ENCODE results near the gene CSPG4.
"Not testable (repeated sequence)": the region's sequence is repeated elsewhere in the genome, so short reads cannot be mapped to it uniquely, and the experiment has no call there.

Gene CSPG4, protein sequence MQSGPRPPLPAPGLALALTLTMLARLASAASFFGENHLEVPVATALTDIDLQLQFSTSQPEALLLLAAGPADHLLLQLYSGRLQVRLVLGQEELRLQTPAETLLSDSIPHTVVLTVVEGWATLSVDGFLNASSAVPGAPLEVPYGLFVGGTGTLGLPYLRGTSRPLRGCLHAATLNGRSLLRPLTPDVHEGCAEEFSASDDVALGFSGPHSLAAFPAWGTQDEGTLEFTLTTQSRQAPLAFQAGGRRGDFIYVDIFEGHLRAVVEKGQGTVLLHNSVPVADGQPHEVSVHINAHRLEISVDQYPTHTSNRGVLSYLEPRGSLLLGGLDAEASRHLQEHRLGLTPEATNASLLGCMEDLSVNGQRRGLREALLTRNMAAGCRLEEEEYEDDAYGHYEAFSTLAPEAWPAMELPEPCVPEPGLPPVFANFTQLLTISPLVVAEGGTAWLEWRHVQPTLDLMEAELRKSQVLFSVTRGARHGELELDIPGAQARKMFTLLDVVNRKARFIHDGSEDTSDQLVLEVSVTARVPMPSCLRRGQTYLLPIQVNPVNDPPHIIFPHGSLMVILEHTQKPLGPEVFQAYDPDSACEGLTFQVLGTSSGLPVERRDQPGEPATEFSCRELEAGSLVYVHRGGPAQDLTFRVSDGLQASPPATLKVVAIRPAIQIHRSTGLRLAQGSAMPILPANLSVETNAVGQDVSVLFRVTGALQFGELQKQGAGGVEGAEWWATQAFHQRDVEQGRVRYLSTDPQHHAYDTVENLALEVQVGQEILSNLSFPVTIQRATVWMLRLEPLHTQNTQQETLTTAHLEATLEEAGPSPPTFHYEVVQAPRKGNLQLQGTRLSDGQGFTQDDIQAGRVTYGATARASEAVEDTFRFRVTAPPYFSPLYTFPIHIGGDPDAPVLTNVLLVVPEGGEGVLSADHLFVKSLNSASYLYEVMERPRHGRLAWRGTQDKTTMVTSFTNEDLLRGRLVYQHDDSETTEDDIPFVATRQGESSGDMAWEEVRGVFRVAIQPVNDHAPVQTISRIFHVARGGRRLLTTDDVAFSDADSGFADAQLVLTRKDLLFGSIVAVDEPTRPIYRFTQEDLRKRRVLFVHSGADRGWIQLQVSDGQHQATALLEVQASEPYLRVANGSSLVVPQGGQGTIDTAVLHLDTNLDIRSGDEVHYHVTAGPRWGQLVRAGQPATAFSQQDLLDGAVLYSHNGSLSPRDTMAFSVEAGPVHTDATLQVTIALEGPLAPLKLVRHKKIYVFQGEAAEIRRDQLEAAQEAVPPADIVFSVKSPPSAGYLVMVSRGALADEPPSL (N-terminal part only)

DNA sequence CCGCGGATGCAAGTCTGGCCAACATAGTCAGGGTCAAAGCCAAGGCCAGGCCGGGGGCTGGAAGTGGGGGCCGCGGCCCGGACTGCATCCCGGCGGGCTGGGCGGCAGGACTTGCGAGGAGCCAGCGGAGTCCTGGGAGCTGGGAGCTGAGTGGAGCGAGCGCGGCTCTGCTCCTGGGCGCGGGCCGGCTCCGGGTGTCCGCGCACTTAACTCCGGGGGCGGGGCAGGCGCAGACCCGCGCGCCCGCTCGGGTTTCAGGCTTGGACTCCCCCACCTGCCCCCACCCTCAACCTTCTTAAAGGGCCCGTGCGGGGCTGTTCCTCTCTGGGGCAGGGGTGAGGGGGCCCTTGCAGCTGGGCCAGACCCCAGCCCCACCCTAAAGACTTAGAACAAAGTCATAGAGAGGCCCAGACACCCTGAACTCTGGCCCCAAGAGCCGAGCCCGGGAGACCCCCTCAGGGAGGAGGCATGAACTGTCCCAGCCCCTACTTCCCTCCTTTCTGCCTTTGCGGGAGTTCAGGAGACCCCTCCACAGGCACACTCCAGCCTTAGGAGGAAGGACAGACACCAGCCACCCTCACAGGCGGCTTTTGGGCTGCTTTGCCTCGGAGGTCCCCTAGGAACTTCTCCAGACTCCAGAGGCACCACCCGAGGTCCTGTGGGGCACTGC is at the start of gene CSPG4:
CSPG4 (minus strand) TSS at position 181 of the 670 bp plus-strand sequence; CDS start at position 88, 93 bp downstream.
- DNase-seq (ENCODE audit: low read depth) = no peak

DNA sequence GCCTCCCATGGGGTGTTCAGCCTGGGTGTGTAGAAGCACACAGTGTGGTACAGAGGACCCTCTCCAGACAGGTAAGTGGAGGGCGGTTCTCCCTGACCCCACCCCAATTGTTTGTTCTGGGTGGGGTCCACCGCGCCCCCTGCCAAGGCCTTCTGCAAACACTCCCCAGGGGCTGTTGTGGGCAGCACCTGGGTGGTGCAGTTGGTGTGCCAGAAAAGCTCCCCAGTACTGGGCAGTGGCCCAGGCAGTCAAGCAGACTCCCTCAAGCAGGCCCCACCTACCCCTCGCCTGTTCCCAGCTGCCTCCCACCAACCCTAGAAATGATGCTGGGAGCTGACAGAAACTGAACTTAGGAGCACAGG is 49.7 kb upstream of the CSPG4 start:
- DNase-seq (ENCODE audit: low read depth) = not testable (repeated sequence)

DNA sequence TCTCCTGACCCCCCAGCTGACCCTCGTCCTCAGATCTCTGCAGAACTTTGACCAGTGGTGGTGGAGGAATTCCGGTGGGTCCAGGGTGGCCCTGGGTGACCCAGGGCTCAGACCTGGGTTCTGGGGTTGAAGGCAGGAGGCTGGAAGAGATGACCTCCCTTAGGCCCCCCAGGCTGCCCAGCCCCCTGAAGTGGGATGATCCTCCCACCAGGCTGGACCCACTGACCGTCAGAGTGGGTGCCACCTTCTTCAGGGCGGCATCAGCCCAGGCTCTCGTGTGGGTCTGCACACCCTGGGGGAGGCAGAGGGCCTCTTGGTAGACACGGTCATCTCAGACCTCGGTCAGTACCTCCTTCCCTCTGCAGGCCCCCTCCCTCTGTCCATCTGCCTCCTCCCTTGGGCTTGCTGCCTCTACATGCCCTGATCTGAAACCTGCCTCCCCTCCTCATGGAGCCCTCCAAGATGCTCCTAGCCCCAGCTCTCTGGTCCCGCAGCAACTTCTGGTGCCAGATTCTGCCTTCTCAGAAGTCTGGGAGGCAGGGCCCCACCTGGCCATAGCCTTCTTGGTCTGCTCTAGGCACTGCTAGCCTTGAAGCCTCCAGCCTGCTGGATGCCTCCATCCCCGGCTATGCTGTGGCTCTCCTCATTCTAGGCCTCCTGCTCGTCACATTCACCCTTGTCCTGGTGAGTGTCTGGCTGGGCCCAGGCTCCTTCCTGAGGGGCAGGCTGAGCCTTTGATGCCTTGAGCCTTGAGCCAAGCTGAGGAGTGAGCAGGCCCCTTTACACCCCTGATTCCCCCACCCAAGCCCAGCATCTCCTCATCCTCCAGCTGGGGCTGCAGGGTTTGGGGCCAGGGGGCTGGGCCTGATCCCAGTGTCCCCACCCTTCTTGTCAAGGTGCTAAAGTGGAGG is 49.1 kb upstream of the CSPG4 start:
- no peak for DNase-seq (ENCODE audit: low read depth)

DNA sequence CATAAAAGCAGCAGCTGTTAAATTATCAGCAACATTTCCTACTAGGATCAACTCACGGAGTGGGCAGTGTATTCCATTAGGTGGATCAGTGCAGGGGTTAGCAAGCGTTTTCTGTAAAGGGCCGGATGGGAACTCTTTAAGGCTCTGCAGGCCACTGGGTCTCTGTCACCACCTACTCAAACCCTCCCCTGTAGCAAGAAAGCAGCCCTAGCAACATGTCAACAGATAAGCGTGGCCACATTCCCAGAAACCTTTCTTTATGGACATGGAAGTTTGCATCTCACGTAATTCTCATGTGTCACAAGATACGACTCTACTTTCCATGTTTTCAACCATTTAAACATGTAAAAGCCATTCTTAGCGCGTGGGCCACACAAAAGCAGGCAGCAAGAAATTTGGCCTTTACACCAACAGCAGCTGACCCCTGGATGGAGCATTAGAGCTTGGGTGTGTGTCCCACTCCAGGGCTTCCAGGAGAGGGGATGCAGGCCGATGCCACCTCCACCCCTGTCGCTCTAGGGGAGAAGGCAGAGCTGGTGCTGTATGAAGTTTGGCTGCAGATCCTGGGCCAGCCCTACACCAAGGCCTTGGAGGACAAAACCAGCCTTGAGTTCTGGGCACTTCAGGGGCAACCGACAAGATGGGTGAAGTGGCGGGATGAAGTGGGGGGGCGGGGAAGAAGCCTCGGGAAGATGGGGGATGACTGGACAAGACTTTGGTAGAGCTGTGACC is 48.2 kb upstream of the CSPG4 start:
- no peak for DNase-seq (ENCODE audit: low read depth)

DNA sequence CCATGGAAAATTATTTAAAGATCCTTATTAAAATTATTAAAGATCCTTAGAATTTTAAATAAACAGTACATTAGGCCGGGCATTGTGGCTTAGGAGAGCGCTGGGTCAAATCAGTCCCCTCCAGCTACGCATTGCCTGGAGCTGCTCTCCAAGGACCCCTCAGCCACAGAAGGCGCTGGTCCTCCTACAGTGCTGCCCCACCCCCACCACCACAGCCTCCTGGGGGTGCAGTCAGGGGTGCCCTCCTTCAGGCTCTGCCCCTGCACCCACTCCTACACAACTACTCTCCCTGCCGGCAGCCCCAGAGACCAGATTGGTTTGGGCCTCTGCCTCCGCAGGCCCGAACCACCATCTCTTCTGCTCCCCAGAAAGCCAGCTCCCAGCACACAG is 47.5 kb upstream of the CSPG4 start:
- not testable (repeated sequence) for DNase-seq (ENCODE audit: low read depth)

DNA sequence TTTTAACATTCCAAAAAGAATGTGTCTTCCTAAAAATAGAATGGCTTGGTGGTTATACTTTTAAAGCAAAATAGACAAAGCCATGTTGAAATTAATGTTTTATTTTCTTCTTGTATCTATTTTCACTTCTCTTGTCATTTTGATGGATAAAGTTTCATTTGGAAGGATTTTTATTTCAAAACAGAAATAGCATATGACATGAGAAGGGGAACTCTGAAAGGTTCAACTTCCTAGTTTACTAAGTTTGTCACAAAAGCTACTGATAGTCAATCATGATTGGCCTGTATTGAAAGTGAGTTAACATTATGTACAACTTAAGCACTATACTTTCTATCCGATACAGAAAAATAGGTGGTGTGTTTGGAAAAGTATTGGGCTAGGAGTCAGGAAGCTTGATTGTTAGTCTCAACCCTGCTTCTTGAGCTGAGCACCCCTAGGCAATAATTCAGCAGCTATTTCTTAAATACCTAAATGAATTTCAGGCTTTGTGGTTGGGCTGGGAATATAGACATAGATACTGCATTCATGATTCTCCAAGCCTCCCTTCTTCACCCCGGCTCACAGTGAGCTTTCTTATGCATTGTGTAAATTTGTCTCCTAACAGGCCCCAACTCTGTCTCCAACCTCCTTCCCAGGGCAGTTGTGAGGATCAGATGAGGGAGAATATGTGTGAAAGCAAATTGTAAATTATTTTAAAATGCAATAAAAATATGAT is 46.9 kb upstream of the CSPG4 start:
- no peak for DNase-seq (ENCODE audit: low read depth)

DNA sequence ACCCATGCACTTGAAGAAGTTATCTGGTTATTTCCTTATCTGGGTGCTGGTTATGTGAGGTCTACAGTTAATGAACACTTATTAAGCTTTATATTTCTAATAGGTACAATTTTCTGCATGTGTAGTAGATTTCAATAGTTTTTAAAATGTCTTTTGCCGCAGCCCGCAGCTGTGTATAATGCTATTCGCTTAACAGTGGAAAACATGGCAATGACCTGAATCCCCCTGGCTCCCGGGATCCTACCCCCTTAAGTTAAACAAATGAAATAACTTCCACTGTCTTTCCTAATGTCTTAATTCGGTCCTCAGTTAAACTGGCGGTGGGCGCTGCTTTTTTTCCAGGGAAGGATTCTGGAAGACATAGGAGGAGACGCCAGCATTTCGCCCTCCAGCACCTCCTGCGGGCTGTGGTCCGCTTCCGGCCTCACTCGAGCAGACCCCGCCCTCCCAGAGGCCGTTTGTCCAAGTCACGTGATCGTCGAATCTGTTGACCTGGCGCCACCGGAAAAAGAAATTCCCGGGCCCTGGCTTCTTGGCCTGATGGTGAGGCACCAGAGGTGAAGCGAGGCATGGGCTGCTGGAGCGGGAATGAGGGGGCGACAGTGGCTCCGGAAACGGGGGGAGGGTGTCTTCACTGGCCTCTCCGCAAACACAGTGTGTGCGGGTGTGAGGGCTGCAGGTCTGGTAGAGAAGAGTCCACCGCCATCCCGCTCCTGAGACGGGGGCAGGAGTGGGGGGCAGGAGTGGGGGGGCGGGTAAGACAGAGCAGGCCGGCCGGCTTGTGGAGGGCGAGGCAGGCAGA is 45.6 kb upstream of the CSPG4 start:
- peak; percentile 41 for DNase-seq (ENCODE audit: low read depth)

DNA sequence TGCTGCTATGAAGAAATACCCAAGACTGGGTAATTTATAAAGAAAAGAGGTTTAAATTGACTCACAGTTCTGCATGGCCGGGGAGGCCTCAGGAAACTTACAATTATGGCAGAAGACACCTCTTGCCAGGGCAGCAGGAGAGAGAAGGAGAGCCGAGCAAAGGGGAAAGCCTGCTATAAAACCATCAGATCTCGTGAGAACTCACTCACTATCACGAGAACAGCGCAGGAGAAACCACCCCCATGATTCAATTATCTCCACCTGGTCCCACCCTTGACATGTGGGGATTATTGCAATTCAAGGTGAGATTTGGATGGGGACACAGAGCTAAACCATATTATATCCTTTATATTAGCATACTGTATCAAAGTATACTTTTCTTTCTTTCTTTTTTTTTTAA is 42.2 kb upstream of the CSPG4 start:
- not testable (repeated sequence) for DNase-seq (ENCODE audit: low read depth)

DNA sequence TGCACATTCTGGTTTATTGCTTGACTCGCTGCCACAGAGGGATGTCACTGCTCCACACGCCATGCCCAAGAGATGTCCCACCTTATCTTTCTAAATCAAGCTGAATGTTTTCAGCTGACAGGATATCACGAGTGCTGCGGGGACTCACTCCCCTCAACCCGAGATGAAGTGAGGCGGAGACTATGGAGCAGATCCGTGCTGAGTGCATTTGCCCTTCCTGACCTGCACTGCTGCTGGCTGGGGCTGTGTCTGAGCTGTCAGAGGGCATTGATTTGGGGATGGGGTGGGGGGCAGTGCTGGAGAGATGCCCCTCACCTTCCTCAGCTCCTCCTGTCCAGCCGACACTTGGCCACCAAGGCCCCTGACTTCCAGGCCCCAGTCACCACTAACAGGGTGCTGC is 40.5 kb upstream of the CSPG4 start:
- no peak for DNase-seq (ENCODE audit: low read depth)

DNA sequence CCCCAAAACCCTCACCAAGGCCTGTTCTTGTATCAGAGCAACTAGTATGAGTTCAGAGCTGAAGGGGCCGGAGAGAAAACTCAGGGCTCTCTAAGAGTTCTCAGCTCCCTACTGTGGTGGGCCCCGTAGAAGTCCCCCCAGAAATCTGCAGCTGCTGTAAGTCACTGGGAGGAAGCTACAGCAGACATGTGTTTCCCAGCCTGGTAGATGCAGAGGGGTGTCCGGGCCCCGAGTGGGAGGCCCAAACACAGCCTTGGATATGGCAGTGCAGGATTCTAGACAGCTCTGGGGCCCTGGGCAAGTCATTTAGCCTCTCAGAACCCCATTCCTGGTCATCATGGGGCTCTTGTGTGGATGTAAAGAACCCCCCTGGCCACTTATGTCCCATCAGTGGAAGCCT is 39.2 kb upstream of the CSPG4 start:
- no peak for DNase-seq (ENCODE audit: low read depth)

DNA sequence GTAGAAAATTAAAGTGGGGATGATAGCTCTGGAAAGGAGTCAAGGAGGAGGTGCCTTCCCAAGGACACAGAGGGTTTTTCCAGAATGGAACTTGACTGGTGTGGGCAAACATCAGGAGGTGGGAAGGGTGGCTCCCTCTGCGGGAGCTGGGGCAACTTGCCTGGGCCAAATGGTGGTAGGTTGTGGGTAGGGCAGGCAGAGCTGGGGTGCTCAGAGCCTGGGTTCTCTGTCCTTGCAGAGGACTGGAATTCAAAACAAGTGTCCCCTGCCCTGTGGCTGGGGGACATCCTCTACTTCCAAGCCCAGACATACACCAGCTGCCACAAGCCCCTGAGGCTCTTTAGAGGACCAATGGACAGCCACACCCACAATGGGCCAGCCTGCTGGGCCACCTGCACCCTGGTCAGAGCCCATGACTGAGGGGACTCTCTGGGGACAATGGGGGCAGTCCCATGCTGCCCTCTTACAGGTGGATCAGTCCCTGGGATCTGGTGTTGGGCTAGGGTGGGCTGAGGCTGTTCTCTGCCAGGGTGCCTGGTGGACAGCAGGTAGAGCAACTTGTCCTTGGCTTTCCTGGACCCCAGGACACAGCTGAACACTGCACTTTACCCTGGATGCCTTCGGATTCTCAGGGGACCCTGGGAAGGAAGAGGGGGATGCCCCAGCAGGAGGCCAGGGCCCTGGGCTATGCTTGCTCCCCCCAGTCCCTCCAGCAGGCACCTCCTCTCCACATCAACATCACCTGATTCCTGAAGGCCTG is 38.6 kb upstream of the CSPG4 start:
- no peak for DNase-seq (ENCODE audit: low read depth)

DNA sequence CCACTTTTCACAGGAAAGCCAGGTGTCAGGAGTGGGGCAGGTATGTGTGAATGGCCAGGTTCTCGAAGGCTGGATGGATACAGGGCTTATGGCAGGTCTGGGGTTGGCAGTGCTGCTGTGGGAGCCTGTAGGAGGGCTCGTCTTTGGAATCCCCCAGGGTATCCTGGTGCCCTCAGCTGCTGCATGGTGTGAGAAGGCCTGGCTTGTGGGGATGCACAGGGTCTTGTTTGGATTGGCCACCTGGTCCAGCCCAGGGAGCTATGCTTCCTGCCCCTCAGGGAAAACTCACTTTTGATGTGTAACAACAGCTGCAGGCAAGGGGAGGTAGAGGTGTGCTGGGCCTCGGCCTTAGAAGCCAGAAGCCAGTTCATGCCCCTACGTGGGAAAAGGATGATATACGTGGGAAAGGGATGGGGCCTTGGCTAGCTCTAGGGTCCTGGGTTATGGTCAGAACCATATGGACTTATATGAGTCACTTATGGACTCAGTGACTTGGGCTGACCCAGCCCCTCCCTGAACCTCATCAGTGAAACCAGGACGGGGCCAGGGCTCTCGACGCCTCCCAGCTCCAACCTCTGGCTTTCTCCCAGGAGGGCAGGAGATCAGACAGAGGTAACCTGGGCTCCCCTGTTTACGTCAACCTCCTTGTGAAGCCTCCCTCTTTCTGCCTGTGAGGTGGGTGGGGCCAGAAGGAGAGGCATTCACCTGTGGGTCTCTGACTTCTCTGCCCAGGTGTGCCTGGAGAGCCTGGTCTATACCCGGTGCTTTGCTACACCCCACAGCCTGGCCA is 37.8 kb upstream of the CSPG4 start:
- DNase-seq (ENCODE audit: low read depth) = no peak

DNA sequence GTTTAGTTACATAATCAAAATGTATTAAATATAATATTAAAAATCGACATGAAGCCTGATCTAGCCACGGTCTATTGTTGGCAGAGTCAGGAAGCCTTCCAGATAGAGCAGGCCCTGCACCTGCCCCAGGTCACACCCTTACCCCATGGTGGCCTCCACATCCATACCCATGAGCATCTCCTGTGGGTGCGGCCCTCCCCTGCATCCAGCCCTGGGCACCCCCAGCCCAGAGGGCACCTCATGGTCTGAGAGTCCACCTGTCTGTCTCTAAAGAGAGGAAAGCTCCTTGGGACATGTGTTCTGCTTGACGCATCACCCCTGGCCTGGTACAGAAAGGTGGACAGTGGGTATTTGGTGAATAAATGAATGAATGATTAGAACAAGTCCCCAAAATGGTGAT is 37.2 kb upstream of the CSPG4 start:
- DNase-seq (ENCODE audit: low read depth) = no peak

DNA sequence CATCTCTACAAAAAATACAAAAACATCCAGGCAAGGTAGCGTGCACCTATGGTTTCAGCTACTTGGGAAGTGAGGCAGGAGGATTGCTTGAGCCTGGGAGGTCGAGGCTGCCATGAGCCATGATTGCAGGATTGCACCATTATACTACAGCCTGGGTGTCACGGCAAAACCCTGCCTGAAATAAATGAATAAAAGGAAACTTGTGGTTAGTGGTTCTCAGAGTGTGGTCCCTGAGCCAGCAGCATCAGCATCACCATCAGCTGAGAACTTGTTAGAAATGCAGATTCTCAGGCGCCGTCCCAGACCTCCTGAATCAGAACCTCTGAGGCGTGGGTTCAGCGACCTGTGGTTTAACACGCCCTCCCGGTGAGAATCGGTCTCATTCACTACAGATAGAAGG is 36.2 kb upstream of the CSPG4 start:
- DNase-seq (ENCODE audit: low read depth) = not testable (repeated sequence)

DNA sequence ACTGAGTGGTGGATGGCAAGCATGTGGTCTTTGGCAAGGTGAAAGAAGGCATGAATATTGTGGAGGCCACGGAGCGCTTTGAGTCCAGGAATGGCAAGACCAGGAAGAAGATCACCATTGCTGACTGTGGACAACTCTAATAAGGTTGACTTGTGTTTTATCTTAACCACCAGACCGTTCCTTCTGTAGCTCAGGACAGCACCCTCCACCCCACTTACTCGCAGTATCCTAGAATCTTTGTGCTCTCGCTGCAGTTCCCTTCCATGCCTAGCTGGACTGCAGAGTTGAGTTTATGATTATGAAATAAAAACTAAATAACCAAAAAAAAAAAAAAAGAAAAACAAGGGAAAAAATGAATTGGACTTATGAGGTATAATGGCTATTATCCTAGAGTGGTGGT is 34.5 kb upstream of the CSPG4 start:
- DNase-seq (ENCODE audit: low read depth) = not testable (repeated sequence)

DNA sequence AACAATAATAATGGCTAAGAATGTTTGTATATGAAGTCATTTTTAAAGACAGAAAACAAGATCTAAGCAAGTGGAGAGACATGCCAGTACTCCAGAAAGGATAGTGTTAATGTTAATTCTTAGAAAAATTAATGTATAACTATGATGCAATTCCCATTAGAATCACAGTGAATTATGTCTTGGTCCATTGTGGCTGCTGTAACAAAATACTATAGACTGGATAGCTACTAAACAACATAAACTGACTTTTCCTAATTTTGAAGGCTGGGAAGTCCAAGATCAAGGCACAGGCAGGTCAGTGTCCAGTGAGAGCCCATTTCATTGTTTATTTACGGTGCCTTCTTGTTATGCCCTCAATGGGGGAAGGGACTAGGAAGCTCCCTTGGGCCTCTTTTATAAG is 32.7 kb upstream of the CSPG4 start:
- DNase-seq (ENCODE audit: low read depth) = no peak

DNA sequence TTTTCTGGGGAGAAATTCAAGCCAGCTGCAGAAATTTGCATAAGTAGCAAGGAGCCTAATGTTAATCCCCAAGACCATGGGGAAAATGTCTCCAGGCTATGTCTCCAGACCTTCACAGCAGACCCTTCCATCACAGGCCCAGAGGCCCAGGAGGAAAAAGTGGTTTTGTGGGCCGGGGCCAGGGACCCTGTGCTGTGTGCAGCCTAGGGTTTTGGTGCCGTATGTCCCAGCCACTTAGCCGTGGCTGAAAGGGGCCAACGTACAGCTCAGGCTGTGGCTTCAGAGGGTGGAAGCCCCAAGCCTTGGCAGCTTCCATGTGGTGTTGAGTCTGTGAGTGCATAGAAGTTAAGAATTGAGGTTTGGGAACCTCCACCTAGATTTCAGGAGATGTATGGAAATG is 29.7 kb upstream of the CSPG4 start:
- DNase-seq (ENCODE audit: low read depth) = not testable (repeated sequence)

Data from GM04503 (cell line).